Measurements from ENCODE around the gene GCK.

- no peak for TF ChIP-seq CTCF (IDR thresholded peaks at IDR 0.05)
- no peak for TF ChIP-seq POLR2A (IDR thresholded peaks at IDR 0.05)
Measured at GRCh38 chr7:44101966-44102845, 87.0 kb downstream of the GCK start.

All from Peyer's patch (tissue), 4 donors.